ENCODE results near the gene MTAP. TPM values are rescaled to one million over a fixed set of nuclear protein-coding genes. Genes with fewer than 3 reads are reported as not detected.

Gene MTAP
- total RNA-seq: 31.0 and 40.8 TPM in 2 replicates
- 16.3 TPM for polyA plus RNA-seq (2012)

DNA sequence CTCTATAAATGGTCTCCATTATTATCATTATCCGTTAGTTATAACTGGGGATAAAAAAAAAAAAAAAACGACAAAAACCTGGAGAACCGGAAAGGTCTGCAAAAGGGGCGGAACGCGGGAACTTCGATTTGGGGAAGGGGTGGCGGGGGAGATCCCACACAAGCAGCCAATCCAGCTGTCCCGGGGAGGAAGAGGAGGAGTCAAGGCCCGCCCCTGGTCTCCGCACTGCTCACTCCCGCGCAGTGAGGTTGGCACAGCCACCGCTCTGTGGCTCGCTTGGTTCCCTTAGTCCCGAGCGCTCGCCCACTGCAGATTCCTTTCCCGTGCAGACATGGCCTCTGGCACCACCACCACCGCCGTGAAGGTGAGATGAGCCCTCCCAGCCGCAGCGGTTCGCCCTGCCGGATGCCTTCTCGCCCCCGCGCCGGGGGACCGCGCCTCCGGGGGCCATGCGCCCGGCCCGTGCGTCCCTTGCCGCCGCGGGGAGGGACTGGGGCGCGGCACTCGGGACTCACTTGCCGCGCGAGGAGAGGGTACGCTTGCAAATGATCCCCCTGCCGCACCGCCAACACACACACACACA lies at the start of gene MTAP:
TSS of gene MTAP (plus strand) at position 219 of the 583 bp plus-strand sequence. CDS start at position 332, 113 bp downstream.
- peak; percentile 96 for DNase-seq (ENCODE audit: low read depth)

DNA sequence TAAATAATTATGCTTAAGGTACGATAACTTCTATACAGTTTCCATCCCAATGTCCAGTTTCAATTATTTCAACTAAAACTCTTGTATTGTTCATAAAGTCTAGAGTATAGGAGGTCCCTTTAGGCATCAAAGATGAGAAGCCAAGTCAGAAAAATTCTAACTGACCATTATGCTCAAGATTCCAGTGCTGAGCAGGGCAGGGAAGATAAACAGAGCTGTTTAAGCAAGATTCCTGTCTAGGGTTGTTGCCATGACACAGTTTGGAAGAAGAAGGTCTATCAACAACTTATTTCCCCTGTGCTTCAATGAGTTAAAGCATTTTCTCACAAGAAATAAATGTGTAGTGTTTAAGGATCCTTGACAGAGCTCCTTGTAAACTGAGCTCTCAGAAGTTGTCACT lies 48.9 kb upstream of the MTAP start:
- DNase-seq (ENCODE audit: low read depth): no peak

DNA sequence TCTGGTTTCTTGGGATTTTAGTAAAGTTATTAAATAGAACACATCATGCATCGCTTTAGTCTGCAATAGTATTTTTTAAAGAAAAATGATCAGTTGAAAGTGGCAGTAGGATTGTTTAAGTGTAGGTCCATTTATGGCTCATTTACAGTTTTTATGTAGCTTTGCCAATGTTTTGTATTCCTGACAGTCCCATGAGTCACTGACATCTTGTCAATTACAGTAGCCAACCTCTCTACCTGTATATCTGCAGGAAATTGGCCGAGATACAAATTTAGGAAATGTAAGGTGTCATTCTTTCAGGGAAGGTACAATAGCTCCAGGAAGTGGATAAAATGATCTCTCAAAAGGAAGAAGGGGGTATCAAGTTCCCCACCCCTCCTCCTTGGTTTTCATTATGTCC lies 47.7 kb upstream of the MTAP start:
- DNase-seq (ENCODE audit: low read depth): no peak

DNA sequence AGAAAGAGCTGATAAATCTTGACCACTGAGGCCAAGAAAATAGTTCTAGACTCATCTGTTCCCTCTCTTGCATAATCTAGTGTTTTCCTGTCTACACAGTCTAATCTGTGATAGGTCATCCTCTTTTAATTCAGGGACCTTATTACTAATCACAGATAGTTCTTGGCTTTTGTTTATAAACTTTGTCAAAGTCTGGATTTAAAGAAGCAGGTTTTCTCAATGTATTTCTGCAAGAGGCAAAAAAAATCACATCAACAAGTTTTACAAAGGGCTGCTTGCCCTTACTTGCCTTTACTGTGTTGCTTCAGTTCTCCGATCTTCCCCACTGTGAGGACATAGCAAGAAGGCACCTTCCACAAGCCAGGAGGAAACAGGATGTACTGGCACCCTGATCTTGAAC lies 43.9 kb upstream of the MTAP start:
- no peak for DNase-seq (ENCODE audit: low read depth)

DNA sequence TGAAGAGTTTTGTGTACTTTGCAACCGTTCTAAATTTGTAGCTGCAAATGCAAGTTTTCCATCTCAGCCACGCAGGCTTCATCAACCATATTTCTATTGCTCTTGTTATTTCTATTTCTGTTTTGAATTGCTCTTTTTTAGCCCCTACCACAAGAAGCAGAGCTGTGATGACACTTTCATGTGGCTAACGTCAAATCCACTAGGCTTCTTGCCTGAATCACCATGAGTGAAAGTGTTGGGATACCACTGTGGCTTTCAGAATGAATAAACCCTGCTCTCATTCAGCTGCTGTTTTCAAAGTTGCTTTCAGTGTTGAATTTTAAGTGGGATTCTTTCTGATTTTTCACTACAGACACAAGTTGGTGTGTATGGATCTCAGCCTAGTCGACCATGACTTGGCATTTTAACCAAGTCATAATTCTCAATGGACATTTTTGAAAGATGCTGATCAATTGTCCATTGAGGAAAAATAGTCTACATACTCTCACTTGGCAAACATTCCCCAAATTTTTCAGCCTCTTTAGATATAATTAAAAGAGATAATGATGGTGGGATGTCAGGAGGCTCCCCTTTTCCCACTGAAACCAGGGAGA lies 41.0 kb upstream of the MTAP start:
- DNase-seq (ENCODE audit: low read depth): peak; percentile 73

DNA sequence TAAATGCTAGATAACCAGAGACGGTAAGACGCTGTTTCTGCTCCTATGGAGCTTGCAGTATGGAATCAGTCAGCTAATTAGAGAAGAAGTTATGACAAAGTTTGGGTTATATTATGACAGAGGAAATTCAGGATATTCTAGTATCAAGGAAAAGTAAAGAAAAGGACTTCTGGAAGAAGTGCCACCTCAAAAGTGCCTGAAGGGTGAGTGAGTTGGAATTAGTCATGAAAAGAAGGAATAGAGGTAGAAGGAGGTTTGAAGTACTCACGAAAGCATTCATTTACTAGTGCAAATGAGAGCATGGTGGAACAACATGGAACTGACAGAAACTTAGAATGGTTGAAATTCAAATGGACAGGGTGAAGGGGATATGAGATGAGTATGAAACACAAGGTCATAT lies 40.4 kb upstream of the MTAP start:
- DNase-seq (ENCODE audit: low read depth): no peak

DNA sequence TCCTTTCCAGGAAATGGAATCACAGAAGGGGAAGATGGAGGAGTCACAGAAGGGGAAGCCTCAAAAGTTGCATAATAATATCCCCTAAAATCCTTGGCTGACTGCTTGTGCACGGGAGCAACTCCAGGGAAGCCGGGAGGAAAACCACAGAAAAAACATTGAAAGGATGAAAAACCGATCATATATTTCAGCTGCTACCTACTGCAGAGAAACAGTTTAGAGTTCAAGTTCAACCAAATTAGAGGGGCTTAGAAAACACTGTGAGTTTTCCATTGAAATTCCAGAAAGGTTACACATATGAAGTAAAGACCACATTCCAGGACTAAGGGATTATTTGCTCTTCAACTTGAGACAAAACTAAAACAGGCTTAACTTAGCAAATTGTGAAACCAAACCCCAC lies 37.6 kb upstream of the MTAP start:
- DNase-seq (ENCODE audit: low read depth): no peak

DNA sequence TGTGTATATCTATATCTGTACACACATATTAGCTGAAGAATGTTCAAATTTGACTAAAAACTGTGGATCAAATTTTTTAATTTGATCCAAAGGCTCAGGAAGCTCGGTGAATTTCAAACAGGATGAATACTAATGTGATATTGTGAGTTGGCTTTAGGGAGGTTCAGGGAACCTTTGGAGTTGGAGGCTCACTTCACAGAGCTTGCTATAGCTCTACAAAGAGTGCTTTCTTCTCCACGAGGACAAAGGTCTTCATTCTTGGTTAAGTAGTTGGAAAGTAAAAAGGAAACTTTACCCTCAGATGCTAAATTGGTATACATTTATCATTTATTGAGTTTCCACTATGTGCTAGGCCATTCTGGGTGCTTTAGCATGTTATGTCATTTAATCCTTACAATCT lies 36.3 kb upstream of the MTAP start:
- no peak for DNase-seq (ENCODE audit: low read depth)

DNA sequence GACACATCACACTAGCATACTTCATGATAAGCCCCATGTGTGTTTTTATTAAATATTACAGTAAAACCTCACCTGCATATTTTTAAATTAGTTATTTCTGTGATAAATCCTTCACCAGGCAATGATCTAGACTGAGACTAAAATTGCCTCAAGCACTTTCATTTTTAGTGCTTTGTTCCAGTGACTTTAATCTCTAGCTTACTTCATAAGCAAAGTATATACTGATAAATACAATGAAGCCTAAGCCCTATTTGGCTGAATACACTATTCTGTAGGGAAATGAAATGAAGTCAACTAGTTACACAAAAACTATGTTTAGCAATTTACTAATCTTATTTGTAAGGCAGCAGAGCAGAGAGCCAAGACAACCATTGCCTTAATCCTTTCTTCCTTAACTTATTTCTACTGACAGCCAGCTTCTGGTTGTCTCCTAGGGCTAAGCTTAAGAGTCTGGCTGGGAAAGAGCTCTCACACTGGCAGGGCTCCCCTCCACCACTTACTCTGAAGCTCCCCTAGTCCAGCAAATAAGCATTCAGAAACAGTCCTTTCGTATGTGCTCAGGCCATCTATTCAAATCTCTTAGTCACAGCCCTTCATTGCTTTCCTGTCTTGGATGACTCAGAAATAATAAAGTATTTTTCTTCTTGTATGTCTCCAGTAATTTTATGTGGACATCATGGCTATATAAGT lies 31.4 kb upstream of the MTAP start:
- peak; percentile 37 for DNase-seq (ENCODE audit: low read depth)

DNA sequence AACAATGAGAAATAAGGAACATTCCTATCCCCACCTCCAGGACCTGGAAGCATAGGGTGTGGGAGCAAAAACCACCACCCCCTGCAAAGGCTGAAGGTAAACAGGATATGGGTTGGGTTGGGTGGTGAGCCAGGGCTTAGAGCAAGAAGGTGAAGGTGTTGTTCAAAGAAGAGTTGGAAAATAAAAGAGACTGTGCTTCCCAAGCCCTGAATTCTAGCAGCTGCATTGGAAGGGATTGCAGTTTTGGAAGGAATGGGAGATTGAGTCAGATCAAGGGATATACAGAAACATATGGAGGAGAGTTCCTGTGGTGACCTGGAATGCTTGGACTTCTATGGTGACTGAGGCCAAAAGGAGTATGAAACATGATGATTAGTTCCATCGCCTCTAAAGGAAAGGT lies 24.7 kb upstream of the MTAP start:
- DNase-seq (ENCODE audit: low read depth): no peak

DNA sequence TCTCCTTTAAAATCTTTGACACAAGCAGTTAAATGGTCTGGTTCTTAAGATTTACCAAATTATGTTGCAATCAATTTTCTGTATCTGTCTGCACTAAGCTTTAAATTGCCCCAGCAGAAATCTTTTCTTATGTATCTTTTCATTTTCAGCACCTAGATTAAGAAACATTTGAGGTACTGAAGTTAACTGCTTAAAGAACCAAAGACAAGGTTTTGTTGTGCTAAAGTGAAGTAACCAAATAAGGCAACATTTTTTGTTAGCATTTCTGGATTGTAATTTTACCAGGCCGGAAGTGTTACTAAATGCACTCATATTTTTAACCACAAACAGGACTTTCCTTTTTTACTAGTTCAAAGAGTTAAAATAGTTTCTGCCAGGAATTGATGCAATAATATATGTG lies 24.1 kb upstream of the MTAP start:
- peak; percentile 39 for DNase-seq (ENCODE audit: low read depth)

DNA sequence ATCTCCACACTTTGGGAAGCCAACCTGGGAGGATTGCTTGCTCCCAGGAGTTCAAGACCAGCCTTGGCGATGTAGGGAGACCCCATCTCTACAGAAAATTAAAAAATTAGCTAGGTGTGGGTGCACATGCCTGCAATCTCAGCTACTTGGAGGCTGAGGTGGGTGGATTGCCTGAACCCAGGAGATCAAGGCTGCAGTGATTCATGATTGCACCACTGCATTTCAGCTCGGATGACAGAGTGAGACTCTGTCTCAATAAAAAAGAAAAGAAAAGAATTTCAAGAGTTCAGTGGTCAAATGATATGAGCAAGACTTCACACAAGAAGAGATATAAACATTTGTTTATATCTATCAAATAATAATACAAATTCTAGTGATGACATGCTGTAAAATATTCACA lies 23.0 kb upstream of the MTAP start:
- no peak for DNase-seq (ENCODE audit: low read depth)

DNA sequence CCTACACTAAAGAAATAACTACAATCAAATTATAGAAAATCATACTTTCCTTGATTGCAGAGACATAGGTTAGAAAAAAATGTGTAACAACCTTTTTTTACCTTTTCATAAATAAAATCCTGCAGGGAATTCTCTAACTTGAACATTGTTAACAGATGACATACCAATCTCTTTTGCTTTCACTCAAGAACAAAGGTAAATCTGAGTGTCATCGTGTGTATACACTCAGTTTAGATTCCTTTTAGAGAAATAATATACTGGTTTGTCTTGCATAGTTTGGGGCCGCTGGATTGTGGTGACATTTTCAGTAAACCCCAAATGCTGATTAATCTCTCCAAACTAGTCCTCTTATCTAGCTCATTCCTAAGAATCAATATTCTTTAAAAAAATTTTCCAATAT lies 20.8 kb upstream of the MTAP start:
- no peak for DNase-seq (ENCODE audit: low read depth)

DNA sequence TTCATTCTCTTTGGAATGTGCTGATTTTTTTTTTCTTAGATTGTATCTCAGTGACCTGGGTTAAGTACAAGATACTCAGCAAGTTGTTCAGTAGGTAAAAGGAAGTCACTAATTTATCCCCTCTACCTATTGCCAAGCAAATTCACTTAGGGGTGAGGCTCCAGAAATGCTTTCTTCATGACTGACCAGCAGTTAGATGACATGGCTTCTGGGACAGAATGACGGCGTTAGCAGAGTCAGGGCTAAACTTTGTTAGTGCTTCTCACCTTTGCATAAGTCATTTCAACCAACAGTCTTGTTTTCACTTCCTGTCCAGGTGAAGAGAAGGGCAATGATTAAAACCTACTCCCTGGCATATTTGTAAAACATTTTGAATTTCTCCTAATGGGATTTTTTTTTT lies 20.2 kb upstream of the MTAP start:
- DNase-seq (ENCODE audit: low read depth): no peak

DNA sequence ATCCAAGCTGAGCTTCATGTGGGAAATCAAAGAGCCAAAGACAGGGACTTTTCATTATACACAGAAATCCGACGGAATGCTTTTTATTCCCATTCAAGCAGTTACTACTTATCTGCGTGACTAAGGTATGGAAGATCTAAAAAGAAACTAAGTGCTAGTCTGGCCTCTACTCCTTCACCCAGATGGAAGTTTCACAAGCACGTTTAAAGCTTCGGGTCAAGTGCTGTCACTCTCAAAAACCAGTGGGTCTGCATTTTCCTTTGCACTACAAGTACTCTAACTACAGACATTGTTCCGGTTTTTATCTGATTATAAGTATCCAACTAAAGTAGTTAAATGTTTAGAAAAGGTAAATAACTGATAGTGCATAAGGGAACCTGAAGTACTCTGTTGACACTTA lies 13.7 kb upstream of the MTAP start:
- no peak for DNase-seq (ENCODE audit: low read depth)

DNA sequence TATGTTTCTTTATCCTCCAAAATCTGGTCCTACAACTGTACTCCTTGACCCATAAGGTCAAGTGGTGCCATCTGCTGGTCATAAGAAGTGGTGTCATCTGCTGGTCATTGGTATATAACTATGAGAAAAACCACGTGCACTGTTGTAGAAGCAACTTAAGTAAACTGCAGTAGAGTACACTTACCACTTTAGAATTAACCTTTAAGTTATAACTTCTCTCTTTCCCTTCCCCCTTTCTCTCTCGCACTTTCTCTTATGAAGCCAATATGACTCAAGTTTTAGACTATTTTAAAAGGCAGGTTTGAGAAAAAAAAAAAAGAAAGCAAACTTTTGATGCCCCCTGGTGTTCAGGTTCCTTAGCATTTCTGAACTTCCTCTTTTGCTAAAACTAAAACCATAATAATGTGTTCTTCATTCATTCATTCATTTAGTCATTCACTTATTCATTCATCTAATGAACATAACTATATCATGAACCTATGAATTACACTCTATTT lies 12.8 kb upstream of the MTAP start:
- DNase-seq (ENCODE audit: low read depth): peak; percentile 90

DNA sequence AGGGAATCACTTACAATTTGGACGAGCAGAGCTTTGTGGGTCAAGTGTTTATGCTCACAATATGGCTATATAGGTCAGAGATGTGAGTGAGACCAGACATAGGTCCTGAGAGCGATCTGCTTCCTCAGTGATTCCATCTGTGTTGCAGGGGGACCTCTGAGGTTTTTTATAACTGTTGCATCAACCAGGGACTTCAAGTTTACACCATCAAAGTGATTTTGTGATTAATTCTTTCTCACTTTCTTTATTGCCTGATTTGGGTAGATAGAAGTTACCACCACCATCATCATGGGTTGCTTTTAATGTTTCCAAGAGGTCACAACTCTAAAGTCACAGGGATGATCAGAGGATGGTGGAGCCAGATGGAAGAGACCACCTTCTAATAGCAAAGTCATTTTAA lies 7.0 kb upstream of the MTAP start:
- DNase-seq (ENCODE audit: low read depth): no peak

DNA sequence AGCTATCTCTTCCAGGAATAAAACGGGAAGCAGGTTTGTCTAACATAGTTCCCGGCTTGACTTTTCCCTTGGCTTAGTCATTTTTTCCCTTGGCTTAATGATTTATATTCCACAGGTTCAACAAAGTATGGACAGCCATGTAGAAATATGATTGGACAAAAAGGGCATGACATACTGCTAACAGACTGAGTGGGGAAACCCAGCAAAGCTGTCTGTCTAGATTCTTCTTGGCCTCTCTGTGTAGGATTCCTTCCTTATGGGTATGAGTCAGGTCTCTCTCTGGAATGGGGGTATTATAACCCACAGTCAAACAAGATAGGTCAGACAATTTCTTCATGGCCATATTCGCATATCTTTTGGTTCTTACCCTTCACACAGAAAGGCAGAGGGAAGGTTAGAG lies 5.7 kb upstream of the MTAP start:
- DNase-seq (ENCODE audit: low read depth): no peak

DNA sequence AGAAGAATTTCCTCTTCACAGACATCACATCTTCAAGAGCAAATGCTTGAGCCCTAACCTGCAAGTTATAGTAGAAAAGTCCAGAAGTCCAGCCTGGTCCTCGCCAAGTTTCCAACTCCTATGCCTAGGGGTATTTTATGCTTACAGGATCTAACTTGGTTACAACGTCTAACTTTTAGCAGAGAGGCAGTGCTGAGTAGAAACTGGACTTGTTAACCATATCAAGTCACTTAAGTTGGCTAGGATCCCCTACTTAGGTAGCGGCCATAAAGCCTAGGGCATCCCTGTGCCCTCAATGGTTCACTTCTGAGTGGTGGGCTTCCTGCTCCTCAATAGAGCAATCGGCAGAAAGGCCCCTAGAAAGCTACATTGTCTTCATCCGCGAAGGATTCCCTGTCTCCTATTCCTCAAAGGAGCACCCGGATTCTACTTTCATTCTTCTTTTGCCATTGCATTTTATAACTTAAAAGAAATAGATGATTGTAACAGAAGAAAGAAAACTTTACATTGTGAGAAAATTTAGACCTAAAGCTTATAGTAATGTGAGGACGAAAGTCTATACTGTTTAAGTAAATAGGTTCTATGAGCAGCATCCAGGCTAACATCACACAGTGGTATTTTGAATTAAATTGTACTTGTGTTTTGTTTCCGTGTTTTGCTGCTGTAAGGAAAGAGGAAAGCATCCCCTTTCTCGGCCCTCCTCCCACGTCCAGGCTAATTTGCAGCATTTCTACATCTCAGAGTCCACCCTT lies 1.3 kb upstream of the MTAP start:
- DNase-seq (ENCODE audit: low read depth): no peak

DNA sequence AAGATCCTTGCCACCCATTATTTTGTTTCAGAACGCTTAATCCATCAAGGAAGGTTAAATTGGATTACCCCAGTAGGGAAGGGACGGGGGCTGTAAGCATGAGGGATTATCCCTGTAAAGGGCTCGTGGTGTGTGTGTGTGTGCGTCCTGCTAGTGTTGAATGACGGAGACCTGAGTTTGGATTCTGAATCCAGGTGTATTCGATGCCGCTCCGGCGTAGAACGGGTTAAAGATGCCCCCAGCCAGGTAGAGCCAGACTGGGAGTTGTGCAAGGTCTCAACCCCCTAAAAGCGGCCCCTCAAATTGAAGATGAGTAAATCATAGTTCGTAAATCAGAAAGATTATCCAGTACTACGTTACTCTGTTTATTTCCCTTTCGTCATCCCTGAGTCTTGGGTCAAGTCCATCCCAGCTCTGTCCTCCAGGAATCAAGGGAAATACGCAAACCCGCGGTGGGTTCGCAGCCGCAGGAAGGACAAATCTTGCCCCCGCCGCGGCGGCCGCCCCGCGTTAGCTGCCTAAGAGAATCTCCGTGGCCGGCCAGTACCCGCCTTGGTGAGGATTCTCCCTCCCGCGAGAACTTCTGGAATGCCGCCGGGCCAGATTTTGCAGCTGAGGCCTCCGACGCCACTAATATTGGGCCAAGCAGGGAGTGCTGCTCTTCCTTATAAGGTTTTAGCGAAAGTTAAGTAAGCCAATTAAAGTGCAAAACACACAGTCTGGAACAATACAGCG lies 586 bp upstream of the MTAP start:
- peak; percentile 90 for DNase-seq (ENCODE audit: low read depth)

DNA sequence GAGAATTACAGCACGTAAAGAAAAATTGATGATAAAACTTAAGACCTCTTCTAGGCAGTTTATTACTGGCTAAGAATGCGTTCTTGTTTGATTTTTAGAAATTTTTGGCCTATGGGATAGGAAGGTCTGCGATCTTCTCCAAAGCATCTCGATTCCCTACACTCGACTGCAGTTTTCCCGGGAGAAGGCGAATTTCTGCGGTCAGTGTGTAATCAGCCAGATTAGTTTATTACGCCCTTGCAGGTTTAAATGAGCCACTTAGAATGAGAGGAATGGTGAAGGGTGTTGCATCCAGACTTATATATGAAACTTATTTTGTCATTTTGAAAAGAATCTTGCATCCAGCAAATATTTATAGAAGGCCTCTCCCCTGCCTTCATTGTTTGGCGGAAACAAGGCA lies 1.2 kb downstream of the MTAP start:
- no peak for DNase-seq (ENCODE audit: low read depth)
